ENCODE data around the gene TENM3.

Gene TENM3

DNA sequence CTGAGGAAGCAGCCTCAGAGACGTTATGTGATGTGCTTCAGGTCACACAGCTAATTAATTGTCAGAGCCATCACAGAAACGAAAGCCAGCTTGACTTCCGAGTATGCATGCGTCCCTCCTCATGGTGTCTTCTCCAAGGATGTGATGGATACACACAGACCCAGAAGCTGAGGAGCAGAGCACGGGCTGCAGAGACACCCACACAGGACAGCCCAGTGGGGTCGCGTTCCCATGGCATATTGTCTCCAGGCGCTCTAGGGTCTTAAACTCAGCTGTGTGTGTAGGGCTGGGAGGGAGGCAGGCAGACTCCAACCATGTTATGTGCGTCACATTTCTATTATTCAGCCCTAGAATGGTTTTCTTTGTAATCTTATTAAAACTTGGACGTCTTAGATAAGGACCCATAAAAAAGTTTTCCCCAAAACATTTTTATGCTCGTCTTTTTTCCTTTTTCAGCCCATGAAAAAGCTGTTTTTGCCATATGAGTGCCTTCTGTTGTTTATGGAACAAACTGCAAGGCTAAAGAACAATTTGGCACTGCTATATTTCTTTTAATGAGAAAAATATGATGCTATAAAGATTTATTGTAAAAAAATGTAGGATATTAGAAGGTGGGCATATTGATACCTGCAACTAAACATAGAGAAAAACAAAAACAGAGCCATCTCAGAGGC, 48.5 kb downstream of the TENM3 start:
- DNase-seq: no peak

GRCh38 chr4:182292612-182293011, 49.4 kb downstream of the TENM3 start:
- no peak for DNase-seq

- DNase-seq: no peak
Observed at GRCh38 chr4:182293691-182294255, 50.6 kb downstream of the TENM3 start.

DNA sequence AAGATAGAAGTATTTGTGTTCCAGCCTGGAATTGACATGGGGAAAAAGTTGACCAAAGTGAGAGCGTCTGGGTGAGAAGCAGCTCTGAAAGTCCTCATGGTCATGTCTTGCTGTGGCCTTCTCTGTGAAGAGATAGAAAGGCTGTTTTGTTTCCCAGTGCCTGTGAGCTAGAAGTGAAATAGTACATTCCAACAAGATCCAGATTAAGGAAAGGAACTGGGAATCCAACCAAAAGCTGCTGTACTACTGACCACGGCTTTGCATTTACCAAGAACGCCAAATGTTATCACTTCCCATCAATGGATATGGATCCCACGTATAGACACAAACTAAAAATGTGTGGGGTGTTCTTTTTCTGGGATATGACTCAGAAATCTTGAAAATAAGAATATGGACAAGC, 51.2 kb downstream of the TENM3 start:
- DNase-seq: no peak

GRCh38 chr4:182297659-182298058, 54.5 kb downstream of the TENM3 start:
- no peak for DNase-seq

- no peak for DNase-seq
Observed at GRCh38 chr4:182301736-182302135, 58.5 kb downstream of the TENM3 start.

GRCh38 chr4:182303847-182304246, 60.6 kb downstream of the TENM3 start:
- no peak for DNase-seq

DNA sequence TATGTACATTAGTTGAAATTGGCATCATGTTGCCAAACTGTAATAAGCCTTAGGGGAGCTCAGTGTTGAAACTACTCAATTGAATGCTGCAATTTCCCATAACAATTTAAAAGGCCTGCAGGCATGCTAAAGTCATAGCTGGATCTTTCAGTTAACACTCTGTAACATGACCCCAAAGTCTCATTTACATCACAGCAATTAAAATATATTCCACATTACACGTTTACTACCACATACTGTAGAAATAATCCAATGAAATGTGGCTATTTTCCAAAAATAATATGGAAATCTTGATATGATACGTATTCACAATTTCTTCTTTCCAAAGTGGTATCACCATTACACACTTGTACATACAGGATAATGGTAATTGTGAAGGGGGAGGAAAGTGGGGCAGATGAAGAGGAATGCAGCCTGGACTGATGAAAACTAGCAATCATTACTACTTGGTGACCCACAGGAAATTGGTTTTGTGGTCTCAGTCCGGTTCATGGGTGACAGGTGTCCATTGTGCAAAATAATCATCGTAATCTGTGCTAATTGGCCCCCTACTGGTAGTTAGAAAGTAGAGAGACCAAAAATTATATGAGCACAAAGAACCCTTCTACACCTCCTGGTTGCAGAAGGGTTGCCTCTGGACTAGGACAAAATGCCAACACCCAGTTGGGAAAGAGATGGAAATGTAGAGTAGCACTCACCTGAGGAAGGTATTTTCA, 63.7 kb downstream of the TENM3 start:
- no peak for DNase-seq

DNA sequence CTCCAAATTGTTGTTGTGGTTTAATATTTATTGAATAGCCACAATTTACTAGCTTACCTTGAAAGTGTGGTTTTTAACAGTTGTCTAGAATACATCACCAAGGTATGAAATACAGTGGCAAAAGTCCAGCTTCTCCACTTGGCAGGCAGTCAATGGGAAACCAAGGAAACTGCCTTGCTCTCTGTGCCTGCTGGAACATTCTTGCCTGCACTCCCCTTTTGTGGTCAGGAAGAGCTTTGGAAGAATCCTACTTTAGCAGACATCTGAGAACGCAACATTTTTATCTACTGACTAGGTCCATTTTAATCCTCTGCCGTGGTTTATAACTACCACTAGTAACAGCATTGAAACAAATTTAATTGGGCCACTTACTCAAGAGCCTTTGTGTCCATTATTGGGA, 64.5 kb downstream of the TENM3 start:
- DNase-seq: no peak

DNA sequence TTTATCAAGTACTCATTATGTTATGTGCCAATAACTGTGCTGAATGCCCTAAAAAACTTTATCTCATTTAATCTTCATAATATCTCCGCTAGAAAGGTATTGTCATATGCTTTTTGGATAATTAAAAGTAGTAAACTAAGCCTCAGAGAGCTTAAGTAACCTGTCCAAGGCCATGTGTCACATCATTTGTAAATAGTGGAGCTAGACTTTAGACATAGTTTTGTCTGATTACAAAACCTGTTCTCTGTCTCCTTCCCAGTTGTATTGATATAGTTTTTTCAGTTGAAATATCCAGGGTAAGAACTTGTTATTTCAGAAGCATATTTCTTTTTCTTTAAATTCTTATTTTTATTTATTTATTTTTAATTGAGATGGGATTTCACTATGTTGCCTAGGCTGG, 66.7 kb downstream of the TENM3 start:
- DNase-seq: no peak

DNA sequence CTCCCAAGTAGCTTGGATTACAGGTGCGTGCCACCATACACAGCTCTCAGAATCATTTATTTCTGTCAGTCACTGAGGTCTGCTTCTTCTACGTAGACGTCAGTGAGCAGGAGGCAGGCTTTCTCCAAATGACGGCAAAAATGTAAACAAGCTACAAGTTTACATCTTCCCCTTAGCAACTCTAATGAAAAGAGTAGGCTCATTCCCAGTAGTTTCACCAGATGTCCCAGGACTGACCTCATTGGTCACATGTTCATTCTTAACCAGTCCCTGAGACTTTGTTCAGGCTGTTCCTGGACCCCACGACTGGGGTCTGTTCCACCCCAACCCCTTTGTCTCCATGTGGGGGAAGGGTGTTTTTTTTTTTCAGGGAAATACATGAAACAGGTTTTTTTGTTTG, 67.1 kb downstream of the TENM3 start:
- no peak for DNase-seq

- DNase-seq: no peak
Observed at GRCh38 chr4:182310962-182311361, 67.8 kb downstream of the TENM3 start.

GRCh38 chr4:182314537-182314936, 71.3 kb downstream of the TENM3 start:
- no peak for DNase-seq

DNA sequence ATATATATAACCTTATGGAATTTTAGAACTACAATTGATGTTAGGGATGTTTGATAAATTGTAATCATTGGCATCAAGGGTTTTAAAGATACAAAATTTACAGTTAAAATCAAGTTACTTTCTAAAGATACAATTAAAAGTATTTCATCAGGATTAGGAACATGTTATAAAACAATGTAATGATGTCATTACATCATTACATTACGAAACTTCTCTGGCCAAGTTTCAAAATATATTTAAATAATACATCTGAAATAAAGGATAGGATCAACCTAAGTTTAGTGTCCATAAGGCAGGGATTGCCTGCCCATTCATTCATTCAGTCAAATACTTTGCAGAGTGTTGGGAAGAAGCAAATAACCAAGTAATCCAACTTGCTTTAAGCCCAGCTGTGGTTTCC, 75.1 kb downstream of the TENM3 start:
- no peak for DNase-seq

- DNase-seq: no peak
Observed at GRCh38 chr4:182320092-182320491, 76.9 kb downstream of the TENM3 start.

DNA sequence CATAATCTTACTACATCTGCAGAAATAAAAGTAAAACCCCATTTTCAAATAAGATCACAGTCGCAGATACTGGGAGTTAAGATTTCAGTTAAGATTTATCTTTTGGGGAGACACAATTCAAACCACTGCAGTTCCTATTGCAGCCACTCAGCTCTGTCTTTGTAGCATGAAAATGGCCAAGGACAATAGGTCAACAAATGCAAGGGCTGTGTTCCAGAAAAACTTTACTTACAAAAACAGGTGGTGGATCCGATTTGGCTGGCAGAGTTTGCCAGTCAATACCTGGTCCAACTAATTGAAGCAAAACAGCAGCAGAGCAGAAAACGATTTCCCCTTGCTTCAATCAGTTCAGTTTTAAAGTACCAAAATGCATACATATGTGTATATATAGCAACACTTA, 77.4 kb downstream of the TENM3 start:
- no peak for DNase-seq

- DNase-seq: no peak
Observed at GRCh38 chr4:182324282-182324681, 81.1 kb downstream of the TENM3 start.

GRCh38 chr4:182325397-182325796, 82.2 kb downstream of the TENM3 start:
- DNase-seq: no peak

GRCh38 chr4:182325848-182326255, 82.7 kb downstream of the TENM3 start:
- DNase-seq: no peak

GRCh38 chr4:182328505-182328904, 85.3 kb downstream of the TENM3 start:
- no peak for DNase-seq

GRCh38 chr4:182337366-182337765, 94.2 kb downstream of the TENM3 start:
- DNase-seq: no peak

DNA sequence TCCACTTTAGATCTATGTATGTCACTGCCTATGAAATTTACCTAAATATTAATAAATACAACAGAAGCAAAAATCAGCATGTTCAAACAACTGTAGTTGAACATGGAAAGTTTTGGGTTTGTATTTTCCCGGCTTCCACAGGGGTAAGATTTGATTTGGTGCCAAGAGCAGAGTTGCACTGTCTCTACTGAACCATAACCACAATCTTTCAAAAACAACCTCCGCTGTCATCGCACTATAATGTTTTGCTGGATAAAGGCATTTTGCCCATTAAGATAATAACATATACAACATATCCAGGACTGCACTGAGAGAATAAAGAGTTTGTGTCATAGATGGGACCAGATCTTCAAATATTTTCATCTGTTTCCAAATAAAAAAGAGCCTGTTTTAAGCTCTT, 94.9 kb downstream of the TENM3 start:
- DNase-seq: no peak

DNA sequence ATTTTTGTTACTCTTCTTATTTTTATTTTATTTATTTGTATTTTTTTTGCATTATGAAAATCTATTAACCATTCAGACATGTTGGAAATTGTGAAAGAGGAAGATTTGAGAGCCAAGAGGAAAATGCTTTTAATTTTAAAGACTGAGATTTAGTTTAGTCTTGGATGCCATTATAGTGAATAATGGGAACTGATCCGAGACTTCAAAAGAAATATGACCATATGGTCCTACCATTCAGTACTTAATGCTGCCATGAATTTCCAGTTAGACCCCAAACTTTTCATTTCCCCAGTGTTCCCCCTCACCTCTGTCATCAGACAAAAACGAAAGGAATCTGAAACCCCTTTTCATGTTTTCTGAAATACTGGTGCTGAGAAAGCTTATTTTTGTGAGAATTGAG, 95.5 kb downstream of the TENM3 start:
- no peak for DNase-seq

GRCh38 chr4:182339221-182339641, 96.0 kb downstream of the TENM3 start:
- DNase-seq: peak; percentile 82

DNA sequence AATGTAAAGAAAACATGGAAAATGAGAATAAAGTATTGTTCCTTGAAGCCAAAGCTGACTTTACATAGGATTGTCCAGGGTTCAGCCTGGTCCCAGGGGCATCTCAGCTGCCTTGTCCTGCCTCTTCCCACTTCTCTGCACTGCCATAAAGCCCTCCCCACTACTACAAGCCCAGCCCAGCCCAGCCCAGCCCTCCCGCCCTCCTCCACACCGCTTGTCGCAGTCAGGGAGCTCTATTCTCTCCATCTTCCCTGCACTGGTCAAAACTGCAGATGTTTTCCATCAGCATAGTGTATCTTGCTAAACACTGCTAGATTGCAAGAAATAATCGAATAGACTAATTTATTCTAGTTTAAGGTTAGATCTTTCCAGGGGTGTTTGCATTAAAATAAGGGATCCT, 100.3 kb downstream of the TENM3 start:
- no peak for DNase-seq

Measured in NCI-H524 treated with DMSO at 0.1 percent for 48 hours (cell line).